ENCODE measurements around the gene BIRC7.
"Not testable (repeated sequence)": the region's sequence is repeated elsewhere in the genome, so short reads cannot be mapped to it uniquely, and the experiment has no call there.

The BIRC7 gene

DNA sequence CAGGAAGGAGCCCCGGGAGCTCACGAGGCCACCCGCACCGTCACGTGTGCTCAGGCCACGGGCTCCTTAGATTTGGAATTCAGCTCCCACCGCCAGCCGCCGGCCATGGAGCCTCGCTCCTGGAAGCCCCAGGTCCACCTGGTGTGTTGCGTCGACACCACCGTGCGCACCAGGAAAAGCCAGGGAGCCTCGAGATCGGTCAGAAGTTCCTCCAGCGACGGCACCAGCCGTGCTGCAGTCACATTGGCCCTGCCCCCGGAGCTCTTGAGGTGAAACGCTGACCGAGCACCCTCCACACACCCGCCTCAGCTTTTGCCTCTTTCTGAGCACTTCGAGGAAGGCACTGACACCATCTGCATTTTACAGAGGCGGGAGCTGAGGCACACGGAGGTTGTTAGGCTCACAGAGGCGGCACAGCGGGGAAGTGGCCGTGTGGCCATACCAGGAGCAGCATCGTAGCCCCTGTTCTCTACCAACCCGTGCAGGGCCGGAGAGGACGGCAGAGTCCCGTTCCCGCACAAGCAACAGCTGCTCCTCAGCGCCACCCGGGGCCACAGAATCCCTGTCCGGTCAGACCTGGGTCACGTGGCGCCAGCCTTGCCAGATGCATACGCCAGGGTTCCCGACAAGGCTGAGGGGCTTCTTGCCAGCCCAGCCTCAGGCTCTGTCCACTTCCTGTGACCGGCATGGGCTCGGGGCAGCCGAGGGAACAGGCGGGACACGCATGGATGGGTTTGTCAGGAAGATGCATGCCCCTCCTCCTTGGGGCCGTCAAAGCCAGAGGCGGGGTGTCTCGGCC lies 11.0 kb downstream of the BIRC7 start:
- H3K4me1 Mint-ChIP-seq: no peaks in the 10 kb centered on the region
- no peak for ATAC-seq
- H3K4me3 Mint-ChIP-seq: no peak overlapping the region
- H3K27ac Mint-ChIP-seq: no peak overlapping the region
- no peaks in the 10 kb centered on the region for H3K9me3 Mint-ChIP-seq
- peaks cover 42% of the 10 kb centered on the region for H3K27me3 Mint-ChIP-seq
- no peak for DNase-seq

DNA sequence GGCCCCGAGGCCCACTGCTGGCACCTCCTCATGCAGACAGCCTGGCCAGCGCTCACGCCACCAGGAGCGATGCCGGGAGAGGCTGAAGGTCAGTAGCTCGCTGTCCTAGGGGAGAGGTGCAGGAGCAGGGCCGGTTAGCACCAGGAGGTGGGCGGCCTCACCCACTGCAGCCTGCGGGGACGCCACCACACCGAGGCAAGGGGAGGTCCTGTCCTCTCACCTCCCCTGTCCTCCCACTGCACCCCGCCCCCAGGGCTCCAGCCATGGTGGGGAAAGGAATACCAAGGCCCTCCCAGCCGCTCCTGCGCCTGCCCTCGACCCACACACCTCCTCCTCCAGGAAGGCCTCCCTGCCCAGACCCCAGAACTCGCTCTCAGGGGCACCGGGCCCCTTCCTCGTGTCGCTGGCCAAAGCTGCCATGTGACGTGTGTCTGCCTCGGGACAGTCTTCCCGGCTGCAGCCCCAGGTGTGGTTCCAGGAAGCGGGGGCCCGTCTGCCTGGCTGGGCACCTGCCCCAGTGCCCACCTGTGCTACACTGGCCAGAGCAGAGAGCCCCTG lies 12.0 kb downstream of the BIRC7 start:
- H3K4me1 Mint-ChIP-seq: no peaks in the 10 kb centered on the region
- peak; percentile 16 for ATAC-seq
- DNase-seq: no peak
- H3K27ac Mint-ChIP-seq: peak overlapping the region in 1 of 2 donors; percentile 12
- peaks cover 52% of the 10 kb centered on the region for H3K27me3 Mint-ChIP-seq
- H3K9me3 Mint-ChIP-seq: no peaks in the 10 kb centered on the region
- H3K4me3 Mint-ChIP-seq: no peak overlapping the region

DNA sequence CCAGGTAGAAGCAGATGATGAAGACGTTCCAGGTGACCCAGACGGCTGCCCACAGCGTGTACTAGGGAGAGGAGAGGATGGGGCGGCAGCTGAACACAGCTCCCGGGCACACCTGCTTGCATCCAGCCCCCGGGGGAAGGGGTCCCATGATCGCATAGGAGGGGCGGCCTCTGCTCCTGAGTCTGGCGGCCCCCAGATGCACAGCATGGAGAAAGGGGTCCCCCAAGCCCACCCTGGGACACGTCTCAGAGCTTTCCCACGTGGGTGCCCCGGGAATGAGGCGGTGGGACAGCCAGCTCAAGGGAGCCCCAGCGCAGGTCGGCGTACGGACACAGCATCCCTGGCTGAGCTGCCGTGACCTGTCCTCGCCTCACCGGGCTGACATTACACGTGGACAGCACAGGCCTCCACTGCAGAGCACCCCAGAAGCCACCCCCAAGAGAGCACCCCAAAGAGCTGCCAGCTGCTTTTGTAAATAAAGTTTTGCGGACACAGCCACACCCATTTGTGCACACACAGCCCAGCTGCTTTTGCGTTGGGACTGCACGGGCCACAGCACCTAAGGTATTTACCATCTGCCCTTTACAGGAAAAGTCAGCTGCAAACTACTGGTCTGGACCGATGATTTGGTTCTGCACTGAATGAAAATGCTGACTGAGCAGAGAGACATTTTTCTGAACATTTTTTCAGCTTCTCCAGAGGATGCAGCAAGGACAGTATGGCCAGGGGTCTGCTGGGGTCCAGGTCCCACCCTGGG lies 13.3 kb downstream of the BIRC7 start:
- no peak for ATAC-seq
- no peak overlapping the region for H3K4me3 Mint-ChIP-seq
- DNase-seq: no peak
- no peak overlapping the region for H3K27ac Mint-ChIP-seq
- peaks cover 63% of the 10 kb centered on the region for H3K27me3 Mint-ChIP-seq
- H3K9me3 Mint-ChIP-seq: no peaks in the 10 kb centered on the region
- peaks cover 4% of the 10 kb centered on the region for H3K4me1 Mint-ChIP-seq

DNA sequence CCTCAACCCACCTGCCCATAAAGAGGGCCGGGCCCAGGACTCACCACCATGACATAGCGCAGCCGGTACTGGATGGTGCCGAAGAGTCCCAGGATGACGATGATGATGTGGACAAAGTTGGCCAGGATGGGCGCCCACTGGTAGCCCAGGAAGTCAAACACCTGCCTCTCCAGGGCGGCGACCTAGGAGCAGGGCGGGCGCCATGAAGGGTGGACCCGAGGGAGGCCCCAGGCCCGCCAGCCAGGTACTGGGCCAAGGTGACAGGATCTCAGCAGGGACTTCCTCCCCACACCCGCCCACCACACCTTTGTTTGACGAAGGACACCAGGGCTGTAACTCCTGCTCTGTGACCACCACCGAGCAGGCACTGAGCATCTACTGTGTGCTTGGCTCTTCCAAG lies 14.2 kb downstream of the BIRC7 start:
- Mint-ChIP-seq H3K27me3 (peaks cover 68% of the 10 kb centered on the region), H3K27ac (no peak overlapping the region)
- ATAC-seq: no peak

DNA sequence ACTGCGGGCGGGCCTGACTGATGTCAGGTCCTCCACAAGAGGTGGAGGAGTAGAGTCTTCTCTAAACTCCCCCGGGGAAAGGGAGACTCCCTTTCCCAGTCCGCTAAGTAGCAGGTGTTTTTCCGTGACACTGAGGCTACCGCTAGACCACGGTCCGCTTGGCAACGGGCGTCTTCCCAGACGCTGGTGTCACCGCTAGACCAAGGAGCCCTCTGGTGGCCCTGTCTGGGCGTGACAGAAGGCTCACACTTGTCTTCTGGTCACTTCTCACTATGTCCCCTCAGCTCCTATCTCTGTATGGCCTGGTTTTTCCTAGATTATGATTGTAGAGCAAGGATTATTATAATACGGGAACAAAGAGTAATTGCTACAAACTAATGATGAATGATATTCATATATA lies 15.6 kb downstream of the BIRC7 start:
- H3K27me3 Mint-ChIP-seq: peaks cover 70% of the 10 kb centered on the region
- H3K4me1 Mint-ChIP-seq: peaks cover 14% of the 10 kb centered on the region
- H3K9me3 Mint-ChIP-seq, H3K4me3 Mint-ChIP-seq, ATAC-seq, H3K27ac Mint-ChIP-seq, DNase-seq: not testable (repeated sequence)

More for the DNA sequence above, 14.2 kb downstream of the BIRC7 start:
- Mint-ChIP-seq H3K4me3 (no peak overlapping the region), H3K9me3 (no peaks in the 10 kb centered on the region), H3K4me1 (peaks cover 8% of the 10 kb centered on the region)
- DNase-seq: no peak

DNA sequence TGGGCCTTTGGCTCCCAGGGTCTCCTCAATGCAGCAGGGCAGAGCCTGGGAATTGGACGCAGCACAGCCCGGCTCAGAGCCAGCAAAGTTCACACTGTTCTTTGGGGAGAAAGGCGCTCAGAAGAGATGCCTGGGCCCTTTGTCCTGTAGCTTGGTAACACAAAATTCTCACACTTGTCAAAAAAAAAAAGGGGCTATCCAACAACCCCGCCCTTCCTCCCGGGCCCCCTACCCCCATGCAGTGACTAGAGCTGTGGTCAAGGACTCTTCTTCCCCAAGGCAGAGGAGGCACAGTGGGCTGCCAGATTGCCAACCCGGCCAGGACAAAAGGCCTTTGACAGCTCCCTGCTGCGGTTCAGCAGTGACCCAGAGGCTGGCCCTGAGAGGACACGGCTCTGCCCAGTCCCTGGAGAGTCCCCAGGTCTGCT lies 16.6 kb downstream of the BIRC7 start:
- H3K4me1 Mint-ChIP-seq: peaks cover 14% of the 10 kb centered on the region
- peaks cover 75% of the 10 kb centered on the region for H3K27me3 Mint-ChIP-seq
- H3K27ac Mint-ChIP-seq: no peak overlapping the region
- DNase-seq (no peak), ATAC-seq (no peak)
- no peaks in the 10 kb centered on the region for H3K9me3 Mint-ChIP-seq
- H3K4me3 Mint-ChIP-seq: no peak overlapping the region

DNA sequence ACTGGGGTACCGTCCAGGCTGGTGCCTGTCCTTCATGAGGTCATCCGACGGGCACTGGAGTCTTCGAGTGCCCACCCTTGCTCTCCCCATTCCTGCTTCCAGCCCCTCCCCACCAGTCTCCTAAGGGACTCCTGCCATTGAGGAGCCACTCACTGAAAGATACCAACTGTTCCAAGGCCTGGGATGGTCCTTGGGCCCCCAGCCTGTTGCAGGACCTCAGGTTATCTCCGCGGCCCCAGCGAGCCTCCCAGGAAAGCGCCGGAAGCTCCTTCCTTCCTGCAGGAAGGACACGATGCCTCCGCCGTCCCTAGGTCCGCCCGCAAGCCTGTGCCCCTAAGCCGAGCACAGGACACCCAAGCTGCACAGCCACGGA lies 17.3 kb downstream of the BIRC7 start:
- ATAC-seq: no peak
- peaks cover 14% of the 10 kb centered on the region for H3K4me1 Mint-ChIP-seq
- no peak overlapping the region for H3K27ac Mint-ChIP-seq
- no peak for DNase-seq
- peaks cover 70% of the 10 kb centered on the region for H3K27me3 Mint-ChIP-seq
- peak overlapping the region in 1 of 2 donors; percentile 49 for H3K4me3 Mint-ChIP-seq
- no peaks in the 10 kb centered on the region for H3K9me3 Mint-ChIP-seq

DNA sequence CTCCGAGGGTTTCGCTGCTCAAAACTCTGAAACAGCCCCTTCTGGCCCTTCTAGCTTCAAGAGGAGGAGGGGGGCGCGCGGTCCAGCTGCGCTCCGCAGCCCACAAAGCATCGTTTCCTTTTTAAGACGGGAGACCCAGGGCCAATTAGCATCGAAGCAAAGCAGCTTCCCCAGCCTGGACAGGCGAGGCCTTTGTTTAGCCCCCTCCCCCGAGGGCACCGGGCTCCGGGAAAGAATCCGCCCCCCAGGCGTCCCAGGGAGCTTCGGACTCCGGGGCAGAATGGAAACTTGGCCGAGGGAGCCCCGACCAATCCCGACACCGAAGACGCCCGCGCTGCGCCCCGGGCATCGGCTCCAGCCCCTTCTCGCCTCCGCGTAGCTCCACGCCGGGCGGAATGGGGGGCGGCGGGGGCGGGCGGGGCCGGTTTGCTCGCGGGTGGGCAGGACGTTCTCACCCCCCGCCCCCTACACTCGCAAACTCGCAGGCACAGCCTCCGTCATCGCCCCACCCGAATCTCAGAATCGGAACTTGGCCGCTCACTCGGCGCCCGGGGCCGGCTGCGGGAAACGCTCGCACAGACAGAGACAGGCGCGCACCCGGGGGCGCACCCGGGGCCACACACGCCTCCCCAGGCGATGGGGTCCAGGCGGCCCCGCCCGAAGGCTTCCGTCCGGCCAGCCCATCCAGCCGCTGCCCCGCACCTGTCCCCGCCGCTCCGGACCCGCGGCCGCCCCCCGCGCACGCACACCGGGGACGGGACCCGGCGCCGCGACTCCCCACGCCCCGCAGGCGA lies 17.9 kb downstream of the BIRC7 start:
- peaks cover 14% of the 10 kb centered on the region for H3K4me1 Mint-ChIP-seq
- peaks cover 65% of the 10 kb centered on the region for H3K27me3 Mint-ChIP-seq
- no peak for ATAC-seq
- no peak overlapping the region for H3K27ac Mint-ChIP-seq
- no peak for DNase-seq
- H3K9me3 Mint-ChIP-seq: no peaks in the 10 kb centered on the region
- peak overlapping the region in 1 of 2 donors; percentile 49 for H3K4me3 Mint-ChIP-seq

DNA sequence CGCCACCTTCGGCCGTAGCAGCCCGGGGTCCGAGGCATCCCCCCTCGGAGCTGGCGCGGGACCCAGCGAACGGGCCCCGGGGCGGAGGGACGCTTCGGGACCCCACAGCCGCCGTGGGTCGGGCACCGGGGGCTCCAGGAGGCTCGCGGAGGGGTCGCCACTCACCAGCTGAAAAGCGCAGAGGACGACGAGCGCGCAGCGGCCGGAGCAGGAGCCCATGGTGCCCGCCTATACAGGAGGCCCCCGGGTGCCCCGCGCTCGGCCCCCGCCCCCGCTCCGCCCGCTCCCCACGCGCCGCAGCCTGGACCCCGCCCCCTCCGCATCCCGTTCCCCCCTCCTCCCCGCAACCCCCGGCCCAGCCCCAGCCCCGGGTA lies 18.5 kb downstream of the BIRC7 start, which contains the start of gene NKAIN4:
NKAIN4 (minus strand) TSS at position 232 of the 374 bp plus-strand sequence; CDS start at position 219, 13 bp downstream.
- H3K27ac Mint-ChIP-seq: no peak within 1 kb of the TSS
- DNase-seq (no peak), ATAC-seq (peak; percentile 6)
- no peaks in the 10 kb centered on the region for H3K9me3 Mint-ChIP-seq
- H3K4me3 Mint-ChIP-seq: peak within 1 kb of the TSS; percentile 33 to 60
- H3K27me3 Mint-ChIP-seq: peaks cover 62% of the 10 kb centered on the region
- peaks cover 14% of the 10 kb centered on the region for H3K4me1 Mint-ChIP-seq

DNA sequence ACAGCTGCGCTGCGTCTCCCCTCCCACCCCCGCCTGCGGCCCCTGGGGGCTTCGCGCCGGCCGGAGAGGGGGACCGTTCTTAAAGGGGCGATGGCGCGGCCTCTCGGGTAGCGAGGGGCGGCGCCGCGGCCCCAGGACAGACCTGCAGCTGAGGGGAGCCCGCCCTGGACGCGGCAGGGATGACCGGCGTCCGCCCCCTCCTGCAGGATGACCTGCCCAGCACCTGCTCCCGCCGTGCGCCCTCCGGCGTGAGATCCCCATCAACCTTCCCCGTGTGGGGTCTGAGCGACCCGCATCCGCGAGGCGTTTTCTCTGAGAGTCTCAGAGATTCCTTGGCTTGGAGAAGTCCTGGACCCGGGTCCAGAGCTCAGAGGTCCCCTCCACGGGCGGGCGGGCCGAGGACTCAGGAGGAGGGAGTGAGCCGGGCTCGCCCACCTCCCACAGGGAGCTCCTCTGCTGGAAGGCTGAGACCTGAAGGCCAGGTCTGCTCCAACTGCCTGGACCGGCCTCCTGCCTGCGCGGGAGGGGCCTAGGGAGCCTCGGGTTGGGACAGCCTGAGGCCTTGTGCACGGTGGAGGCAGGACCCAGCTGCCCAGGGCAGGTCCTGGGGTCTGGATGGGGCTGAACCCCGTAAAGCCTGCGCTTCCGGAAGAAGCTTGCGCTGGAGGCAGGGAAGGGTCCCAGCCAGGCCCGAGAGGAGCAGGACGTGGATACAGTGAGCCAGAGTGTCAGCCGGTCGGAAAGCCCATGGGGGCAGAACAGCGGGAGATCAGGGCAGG lies 19.1 kb downstream of the BIRC7 start:
- H3K9me3 Mint-ChIP-seq: no peaks in the 10 kb centered on the region
- H3K27me3 Mint-ChIP-seq: peaks cover 62% of the 10 kb centered on the region
- H3K4me3 Mint-ChIP-seq: peak overlapping the region; percentile 33 to 60
- no peak overlapping the region for H3K27ac Mint-ChIP-seq
- ATAC-seq: peak; percentile 32
- H3K4me1 Mint-ChIP-seq: peaks cover 14% of the 10 kb centered on the region
- DNase-seq: no peak

DNA sequence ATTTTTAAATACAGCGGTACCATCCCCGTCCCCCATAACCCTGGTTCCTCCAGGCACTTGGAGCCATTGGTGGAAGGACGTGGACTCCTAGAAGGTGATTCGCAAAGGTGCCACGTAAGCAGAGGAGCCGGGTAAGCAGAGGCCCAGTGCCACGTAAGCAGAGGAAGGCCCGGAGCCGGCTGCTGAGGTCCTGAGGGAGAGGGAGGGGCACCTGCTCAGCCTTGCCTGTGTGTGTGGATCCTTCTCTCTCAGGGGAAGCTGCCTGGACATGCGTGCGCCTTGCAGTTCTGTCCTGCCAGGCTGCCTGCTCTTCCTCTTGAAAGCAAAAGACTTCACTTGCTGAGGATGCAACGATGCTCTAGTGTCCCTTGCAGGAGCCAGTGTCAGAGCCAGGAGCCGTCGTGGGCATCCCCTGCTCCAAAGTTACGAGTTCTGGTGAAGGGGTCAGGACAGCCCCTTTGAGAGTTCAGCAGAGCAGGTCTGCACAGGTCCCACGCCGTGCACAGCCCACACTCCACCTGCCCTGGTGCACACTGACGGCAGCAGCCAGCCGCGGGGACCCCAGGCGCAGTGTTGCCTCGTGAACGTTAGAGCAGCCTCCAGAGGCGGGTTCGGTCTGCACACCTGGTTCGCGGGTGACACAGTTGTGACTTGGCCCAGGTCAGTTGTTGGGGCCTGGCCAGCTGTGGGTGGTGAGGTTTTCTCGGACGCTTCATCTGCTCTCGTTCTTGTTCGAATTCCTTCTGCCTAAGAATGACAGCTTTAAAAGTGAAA lies 20.4 kb downstream of the BIRC7 start:
- no peak for ATAC-seq
- peaks cover 14% of the 10 kb centered on the region for H3K4me1 Mint-ChIP-seq
- no peaks in the 10 kb centered on the region for H3K9me3 Mint-ChIP-seq
- H3K27ac Mint-ChIP-seq: no peak overlapping the region
- DNase-seq: no peak
- no peak overlapping the region for H3K4me3 Mint-ChIP-seq
- H3K27me3 Mint-ChIP-seq: peaks cover 67% of the 10 kb centered on the region

DNA sequence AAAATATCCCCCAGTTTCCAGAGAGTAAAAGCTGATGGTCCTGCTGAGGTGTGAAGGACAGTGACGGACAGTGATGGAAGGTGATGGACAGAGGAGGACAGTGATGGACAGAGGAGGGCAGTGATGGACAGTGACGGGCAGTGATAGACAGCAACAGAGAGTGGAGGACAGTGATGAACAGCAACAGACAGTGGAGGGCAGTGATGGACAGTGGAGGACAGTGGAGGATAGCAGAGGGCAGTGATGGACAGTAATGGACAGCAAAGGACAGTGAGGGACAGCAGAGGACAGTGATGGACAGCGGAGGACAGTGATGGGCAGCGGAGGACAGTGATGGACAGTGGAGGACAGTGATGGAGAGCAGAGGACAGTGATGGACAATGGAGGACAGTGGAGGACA lies 21.2 kb downstream of the BIRC7 start:
- Mint-ChIP-seq H3K27ac (no peak overlapping the region), H3K27me3 (peaks cover 69% of the 10 kb centered on the region), H3K4me3 (no peak overlapping the region), H3K4me1 (peaks cover 19% of the 10 kb centered on the region), H3K9me3 (no peaks in the 10 kb centered on the region)
- no peak for ATAC-seq
- no peak for DNase-seq

DNA sequence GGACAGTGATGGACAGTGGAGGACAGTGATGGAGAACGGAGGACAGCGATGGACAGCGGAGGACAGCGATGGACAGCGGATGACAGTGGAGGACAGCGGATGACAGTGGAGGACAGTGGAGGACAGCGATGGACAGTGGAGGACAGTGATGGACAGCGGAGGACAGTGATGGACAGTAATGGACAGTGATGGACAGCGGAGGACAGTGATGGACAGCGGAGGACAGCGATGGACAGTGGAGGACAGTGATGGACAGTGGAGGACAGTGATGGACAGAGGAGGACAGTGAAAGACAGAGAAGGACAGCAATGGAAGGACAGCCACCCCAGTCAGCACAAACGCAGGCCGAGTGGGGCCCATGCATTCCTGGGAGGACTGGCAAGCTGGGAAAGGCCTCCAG lies 21.9 kb downstream of the BIRC7 start:
- DNase-seq (no peak), ATAC-seq (no peak)
- Mint-ChIP-seq H3K4me1 (peaks cover 25% of the 10 kb centered on the region), H3K27ac (no peak overlapping the region), H3K9me3 (no peaks in the 10 kb centered on the region), H3K4me3 (no peak overlapping the region), H3K27me3 (peaks cover 69% of the 10 kb centered on the region)

DNA sequence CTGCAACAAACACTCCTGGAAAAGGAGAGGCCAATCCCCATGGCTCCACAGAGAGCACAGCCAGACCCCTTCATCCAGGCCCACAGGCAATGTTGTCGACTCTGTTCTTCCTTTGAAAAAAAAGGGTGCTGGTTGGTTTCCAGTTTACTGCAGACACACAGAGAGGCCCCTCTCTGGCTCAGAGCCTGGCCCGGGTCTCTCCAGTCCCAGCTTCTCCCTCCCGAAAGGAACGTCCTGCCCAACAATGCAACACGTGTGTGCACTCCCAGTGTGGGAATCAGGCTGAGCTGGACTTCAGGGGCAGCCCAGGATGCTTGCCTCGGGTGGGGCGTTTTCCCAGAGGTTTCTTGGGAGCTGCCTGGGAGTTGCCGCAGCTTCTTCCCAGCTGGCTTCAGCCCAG lies 23.1 kb downstream of the BIRC7 start:
- ATAC-seq (no peak), DNase-seq (no peak)
- peaks cover 65% of the 10 kb centered on the region for H3K27me3 Mint-ChIP-seq
- no peak overlapping the region for H3K27ac Mint-ChIP-seq
- peaks cover 22% of the 10 kb centered on the region for H3K4me1 Mint-ChIP-seq
- H3K4me3 Mint-ChIP-seq: no peak overlapping the region
- H3K9me3 Mint-ChIP-seq: no peaks in the 10 kb centered on the region
